ENCODE data around the gene FGFR3.

The FGFR3 gene

GRCh38 chr4:1768367-1769034 is 24.6 kb upstream of the FGFR3 start:
- DNase-seq (ENCODE audit: low read depth), result no peak
- H3K4me3 ChIP-seq (replicated peaks; ENCODE audit: low read depth, low read length), result no peak overlapping the region
- TF ChIP-seq CTCF (IDR thresholded peaks at IDR 0.05; ENCODE audit: low read length, missing control alignments), result no peak

GRCh38 chr4:1769692-1770091 is 23.4 kb upstream of the FGFR3 start:
- no peak for TF ChIP-seq CTCF (IDR thresholded peaks at IDR 0.05; ENCODE audit: low read length, missing control alignments)
- no peak for DNase-seq (ENCODE audit: low read depth)
- H3K4me3 ChIP-seq (replicated peaks; ENCODE audit: low read depth, low read length), result no peak overlapping the region

- no peak for DNase-seq (ENCODE audit: low read depth)
- no peak for TF ChIP-seq CTCF (IDR thresholded peaks at IDR 0.05; ENCODE audit: low read length, missing control alignments)
- H3K4me3 ChIP-seq (replicated peaks; ENCODE audit: low read depth, low read length), result no peak overlapping the region
These were observed 22.8 kb upstream of the FGFR3 start for GRCh38 chr4:1770245-1770644.

GRCh38 chr4:1770791-1771231 is 22.3 kb upstream of the FGFR3 start:
- no peak for TF ChIP-seq CTCF (IDR thresholded peaks at IDR 0.05; ENCODE audit: low read length, missing control alignments)
- no peak for DNase-seq (ENCODE audit: low read depth)
- no peak overlapping the region for H3K4me3 ChIP-seq (replicated peaks; ENCODE audit: low read depth, low read length)

GRCh38 chr4:1771555-1772305 is 21.4 kb upstream of the FGFR3 start:
- no peak for DNase-seq (ENCODE audit: low read depth)
- H3K4me3 ChIP-seq (replicated peaks; ENCODE audit: low read depth, low read length), result no peak overlapping the region
- TF ChIP-seq CTCF (IDR thresholded peaks at IDR 0.05; ENCODE audit: low read length, missing control alignments), result no peak

- TF ChIP-seq CTCF (IDR thresholded peaks at IDR 0.05; ENCODE audit: low read length, missing control alignments), result no peak
- no peak for DNase-seq (ENCODE audit: low read depth)
- H3K4me3 ChIP-seq (replicated peaks; ENCODE audit: low read depth, low read length), result no peak overlapping the region
These were observed 20.1 kb upstream of the FGFR3 start for GRCh38 chr4:1772853-1773538.
